HG03558 (cell line): ENCODE data around the gene ATG16L2.
"Not testable (repeated sequence)": the region's sequence is repeated elsewhere in the genome, so short reads cannot be mapped to it uniquely, and the experiment has no call there.

Experiments used
- ATAC-seq: cut with Tn5 transposase; IDR thresholded peaks from one replicate; pipeline ENCODE4 v1.9.1; 2021; ENCODE audit warnings: moderate number of reproducible peaks; ENCODE audit not compliant: unreplicated experiment; ENCODE audit errors: extremely low read depth

ATG16L2 gene

DNA sequence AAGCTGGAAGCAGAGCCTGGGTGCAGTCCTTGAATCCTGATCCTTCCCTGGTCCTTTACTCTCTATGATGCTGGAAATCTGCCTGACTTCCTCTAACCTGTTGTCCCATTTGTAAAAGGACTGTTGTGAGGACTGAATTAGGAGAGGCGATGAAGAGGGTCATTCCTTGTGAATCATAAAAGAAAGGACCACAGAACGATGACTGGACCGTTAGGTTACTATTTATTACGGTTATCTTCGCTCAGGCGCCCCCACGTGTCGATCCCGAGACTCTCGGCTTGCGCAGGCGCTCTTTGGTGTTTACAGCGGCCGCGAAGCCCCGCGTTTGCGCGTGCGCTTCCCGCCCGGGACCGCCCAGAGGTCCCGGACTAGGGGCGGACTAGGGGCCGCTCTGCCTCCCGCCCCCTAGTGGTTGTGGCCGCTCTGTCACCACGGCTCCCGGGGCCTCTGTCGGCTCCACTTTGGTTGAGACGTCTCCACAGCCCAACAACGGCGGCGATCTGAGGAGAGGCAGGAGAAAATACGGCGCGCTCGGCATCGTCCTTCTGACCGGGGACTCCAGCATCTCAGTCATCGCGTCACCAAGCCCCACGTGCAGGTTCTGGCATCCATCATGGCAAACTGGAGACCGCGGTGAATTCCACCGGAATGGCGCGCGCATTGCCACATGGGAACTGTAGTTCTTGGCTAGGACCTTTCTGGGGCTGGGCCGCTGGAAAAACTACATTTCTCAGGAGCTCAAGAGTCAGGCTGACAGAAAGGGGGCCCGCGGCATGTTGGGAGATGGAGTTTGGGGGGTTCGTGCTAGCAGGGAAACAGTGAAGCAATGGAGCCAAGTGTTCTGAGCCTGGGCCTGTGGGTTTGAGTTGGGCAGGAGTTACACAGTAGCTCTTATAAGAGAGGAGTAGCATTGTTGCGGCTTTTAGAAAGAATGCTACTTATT, 20.5 kb upstream of the ATG16L2 start, which contains the start of gene STARD10:
TSS of gene STARD10 (minus strand) at position 623 of the 943 bp plus-strand sequence. CDS start 12,866 bp downstream, outside the sequence.
- ATAC-seq: peak; percentile 77

DNA sequence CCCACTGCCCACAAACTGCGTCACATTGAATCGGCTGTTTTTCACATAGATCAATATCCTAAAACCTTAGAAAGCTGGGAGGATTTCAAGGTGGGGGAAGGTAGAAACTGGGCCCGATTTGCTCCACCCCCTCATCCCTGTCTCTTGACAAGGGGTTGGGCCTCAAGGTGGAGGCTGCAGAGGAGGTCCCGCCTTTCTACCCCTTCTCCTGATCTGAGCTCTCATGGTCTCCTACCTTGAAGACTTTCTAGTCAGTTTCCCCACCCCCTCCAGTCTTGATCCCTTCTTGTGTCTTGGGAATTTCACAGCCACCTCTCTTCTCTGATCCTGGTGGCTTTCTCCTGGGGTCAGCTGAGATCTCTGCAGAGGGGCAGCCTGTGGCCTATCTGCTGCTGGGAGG, 15.8 kb upstream of the ATG16L2 start:
- no peak for ATAC-seq

DNA sequence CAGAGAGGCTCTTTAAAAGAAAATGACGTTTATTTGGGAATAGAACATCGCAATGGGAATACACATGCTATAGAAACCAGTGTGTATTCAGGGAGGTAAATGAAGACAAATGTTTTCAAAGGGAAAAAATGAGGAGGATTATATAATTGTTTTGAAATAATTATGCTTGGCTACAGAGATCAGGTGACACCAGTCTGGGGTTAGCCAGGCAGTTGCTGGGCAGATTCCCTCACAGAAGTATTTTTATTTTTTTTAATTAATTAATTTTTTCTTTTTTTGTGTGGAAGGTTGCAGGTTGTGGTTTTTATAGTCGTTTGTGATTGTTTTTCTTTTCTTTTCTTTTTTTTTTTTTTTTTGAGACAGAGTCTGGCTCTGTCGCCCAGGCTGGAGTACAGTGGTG, 14.8 kb upstream of the ATG16L2 start:
- no peak for ATAC-seq

- no peak for ATAC-seq
Measured at GRCh38 chr11:72802822-72803221, 11.4 kb upstream of the ATG16L2 start.

DNA sequence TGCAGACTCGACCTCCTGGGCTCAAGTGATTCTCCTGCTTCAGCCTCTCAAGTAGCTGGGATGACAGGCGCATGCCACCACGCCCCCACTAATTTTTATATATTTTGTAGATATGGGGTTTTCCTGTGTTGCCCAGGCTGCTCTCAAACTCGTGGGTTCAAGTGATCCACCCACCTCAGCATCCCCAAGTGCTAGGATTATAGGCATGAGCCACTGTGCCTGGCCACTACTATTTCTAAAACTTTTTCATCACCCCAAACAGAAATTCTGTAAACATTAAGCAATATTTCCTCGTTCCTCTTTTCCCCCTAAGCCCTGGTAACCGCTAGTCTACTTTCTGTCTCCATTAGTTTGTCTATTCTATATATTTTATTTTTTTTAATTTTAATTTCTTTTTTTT, 9.0 kb upstream of the ATG16L2 start:
- no peak for ATAC-seq

- not testable (repeated sequence) for ATAC-seq
Measured at GRCh38 chr11:72806378-72806777, 7.8 kb upstream of the ATG16L2 start.

DNA sequence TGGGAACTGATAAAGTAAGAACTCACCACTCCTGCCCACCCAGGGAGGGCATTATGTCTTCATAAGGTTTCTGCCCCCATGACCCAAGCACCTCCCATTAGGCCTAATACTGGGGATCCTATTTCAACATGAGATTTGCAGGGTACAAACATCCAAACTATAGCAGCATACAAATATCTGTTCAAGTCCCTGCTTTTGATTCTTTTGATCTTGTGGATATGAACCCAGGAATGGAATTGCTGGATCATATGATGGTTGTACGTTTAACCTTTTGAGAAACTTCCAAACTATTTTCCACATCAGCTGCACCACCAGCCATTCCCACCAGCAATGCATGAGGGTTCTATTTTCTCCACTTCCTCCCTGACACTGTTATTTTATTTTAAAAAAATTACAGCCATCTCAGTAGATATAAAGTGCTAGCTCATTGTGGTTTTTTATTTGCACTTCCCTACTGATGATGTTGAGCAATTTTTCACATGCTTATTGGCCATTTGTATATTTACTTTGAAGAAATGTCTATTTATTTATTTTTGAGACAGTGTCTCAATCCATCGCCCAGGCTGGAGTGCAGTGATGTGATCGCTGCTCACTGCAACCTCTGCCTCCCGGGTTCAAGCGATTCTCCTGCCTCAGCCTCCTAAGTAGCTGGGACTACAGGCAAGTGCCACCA, 7.1 kb upstream of the ATG16L2 start:
- ATAC-seq: no peak

DNA sequence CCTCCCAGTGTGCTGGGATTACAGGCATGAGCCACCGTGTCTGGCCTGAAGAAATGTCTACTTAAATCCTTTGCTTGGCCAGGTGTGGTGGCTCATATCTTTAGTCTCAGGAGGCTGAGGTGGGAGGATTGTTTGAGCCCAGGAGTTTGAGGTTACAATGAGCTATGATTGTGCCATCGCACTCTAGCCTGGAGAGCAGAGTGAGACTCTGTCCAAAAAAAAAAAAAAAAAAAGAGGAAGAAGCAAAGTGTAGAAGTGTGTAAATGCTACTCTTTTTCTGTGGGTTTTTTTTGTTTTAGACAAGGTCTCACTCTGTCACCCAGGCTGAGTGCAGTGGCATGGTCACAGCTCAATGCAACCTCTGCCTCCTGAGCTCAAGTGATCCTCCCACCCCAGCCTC, 6.4 kb upstream of the ATG16L2 start:
- ATAC-seq: no peak

DNA sequence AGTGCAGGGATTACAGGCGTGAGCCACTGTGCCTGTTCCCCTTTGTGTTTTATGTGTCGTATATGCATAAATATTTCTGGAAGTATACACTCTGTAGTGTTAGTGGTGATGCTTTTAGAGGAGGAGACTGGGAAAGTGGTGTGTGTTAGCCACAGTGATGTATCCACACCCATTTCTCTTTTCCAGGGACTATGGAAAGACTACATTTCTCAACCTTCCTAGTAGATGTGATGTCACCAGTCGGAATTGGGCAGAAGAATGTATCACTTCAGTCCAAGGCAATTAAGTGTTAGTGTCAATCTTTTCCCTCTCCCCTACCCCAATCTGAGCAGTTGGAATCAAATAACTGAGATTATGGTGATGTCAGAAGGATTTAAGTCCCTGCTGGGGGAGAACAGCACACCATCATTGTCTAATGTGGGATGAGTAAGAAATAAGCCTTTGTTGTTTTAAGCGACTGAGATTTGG, 5.8 kb upstream of the ATG16L2 start:
- ATAC-seq: no peak

- not testable (repeated sequence) for ATAC-seq
Measured at GRCh38 chr11:72811686-72812085, 2.5 kb upstream of the ATG16L2 start.

- no peak for ATAC-seq
Measured at GRCh38 chr11:72812604-72812966, 1.6 kb upstream of the ATG16L2 start.

DNA sequence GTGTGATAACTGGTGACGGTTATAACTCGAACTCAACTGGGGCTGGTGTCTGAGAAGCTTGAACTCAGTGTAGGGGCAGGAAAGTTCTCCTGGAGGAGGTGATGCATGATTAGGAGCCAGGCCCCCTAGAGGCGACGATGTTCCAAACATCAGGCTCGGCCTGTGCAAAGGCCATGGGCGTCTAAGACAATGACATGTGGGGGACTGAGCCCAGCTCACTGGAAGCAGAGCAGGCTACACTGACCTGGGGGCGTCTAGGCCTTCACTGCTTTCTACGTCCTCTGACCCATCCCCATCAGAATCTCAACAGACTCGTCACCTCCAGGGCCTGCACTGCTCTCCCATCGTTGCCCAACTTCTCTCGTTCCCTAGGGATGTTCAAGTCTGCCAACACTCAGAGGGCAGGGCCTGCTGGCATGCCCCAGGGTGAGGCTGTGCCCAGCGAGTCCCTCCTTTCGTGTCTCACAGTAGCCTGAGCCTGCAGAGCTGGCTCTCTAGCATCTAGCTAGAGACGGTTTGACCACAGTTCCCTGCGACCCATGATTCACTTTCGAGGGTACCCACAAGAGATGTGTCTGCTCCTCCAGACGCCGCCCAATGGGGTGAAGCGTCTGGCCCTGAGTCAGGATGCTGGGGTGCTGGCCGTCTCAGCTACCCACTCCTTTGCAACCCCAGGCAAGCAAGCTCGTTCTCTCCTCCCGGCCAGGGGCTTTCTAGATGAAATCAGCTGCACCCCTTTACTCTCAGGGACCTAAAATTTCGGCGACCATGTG, 1.1 kb upstream of the ATG16L2 start:
- ATAC-seq: no peak

GRCh38 chr11:72813740-72814285, 398 bp upstream of the ATG16L2 start:
- ATAC-seq: no peak

GRCh38 chr11:72815110-72815618, 953 bp downstream of the ATG16L2 start:
- ATAC-seq: no peak

DNA sequence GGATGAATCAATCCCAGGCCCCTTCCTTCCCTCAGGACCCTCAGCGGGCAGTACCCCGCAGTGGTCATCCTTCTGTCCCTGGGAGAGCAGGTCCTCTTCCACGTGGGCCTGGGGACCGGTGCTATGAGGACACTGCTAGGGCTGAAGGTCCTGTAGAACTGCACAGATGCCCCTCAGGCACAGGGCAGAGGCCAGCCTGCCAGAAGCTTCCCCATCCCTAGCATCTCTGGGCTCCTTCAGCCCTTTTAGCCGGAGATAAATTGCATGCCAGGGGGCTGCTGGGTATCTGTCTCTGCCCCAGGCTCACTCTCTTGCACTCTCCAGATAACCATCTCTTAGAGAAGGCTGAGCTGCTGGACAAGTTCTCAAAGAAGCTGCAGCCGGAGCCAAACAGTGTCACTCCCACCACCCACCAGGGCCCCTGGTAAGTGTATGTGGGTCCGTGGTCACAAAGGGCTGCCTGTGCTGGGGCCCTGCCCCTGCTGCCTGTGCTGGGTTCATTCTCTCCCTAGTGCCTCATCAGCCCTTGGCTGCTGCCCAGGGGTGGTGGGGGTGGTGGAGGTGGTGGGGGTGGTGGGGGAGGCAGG, 2.3 kb downstream of the ATG16L2 start:
- no peak for ATAC-seq

GRCh38 chr11:72817966-72818365, 3.8 kb downstream of the ATG16L2 start:
- no peak for ATAC-seq

GRCh38 chr11:72818971-72819370, 4.8 kb downstream of the ATG16L2 start:
- ATAC-seq: no peak

DNA sequence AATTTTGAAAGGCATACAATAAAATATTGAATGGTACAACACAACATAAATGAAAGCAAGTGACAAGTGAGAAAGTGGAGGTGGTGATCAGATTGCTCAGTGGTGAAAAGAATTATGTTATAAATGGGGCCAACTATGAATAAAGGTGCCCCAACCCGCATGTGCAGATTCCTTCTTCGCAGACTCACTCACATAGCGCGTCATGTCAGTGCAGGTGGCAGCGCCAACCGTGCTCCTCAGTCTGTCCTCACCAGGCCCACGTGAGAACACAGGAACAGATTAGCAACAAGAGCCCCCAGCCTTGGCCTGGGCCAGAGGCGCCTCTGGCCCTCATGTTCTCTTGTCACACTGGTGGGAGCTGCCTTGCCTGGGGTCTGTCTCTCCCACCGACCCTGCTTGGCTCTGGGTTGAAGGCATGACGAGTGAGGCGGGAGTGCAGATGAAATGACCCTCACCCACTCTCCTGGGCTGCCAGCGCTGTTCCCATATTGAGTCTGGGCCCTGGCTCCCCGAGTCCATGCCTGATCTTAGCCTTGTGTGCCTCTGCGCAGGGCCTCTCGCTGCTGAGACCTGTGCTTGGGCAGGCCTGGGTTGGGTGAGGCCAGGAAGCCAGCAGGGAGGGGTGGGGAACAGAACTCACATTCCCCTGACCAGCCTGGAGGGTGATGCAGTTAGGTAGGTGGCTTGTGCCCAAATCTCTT, 6.4 kb downstream of the ATG16L2 start:
- no peak for ATAC-seq
